LNCaP clone FGC (cell line): ENCODE results near the gene HDAC4.

ENCODE experiments used
- DNase-seq: peaks from one replicate; pipeline ENCODE4 v3.0.0-alpha.2; 2011; ENCODE audit warnings: low read depth
- H3K4me3 ChIP-seq: 2 replicates; pipeline ENCODE4 v1.5.1; 2011; ENCODE audit warnings: mild to moderate bottlenecking, low read depth, low read length, control low read depth
- CTCF ChIP-seq: IDR thresholded peaks from 2 replicates; pipeline ENCODE4 v1.5.1; 2012; ENCODE audit warnings: mild to moderate bottlenecking; ENCODE audit not compliant: control insufficient read depth, insufficient read depth; ENCODE audit errors: extremely low read depth

HDAC4 gene

GRCh38 chr2:239145601-239146000, 255.2 kb downstream of the HDAC4 start:
- DNase-seq, result no peak
- no peak for TF ChIP-seq CTCF
- H3K4me3 ChIP-seq, result no peak overlapping the region

- H3K4me3 ChIP-seq, result no peak overlapping the region
- TF ChIP-seq CTCF, result no peak
- DNase-seq, result no peak
These were observed 255.7 kb downstream of the HDAC4 start for GRCh38 chr2:239145106-239145505.

- DNase-seq, result no peak
- TF ChIP-seq CTCF, result no peak
- no peak overlapping the region for H3K4me3 ChIP-seq
These were observed 256.2 kb downstream of the HDAC4 start for GRCh38 chr2:239144713-239144999.

- H3K4me3 ChIP-seq, result no peak overlapping the region
- DNase-seq, result no peak
- peak; percentile 59 for TF ChIP-seq CTCF
These were observed 256.7 kb downstream of the HDAC4 start for GRCh38 chr2:239143858-239144712.

- no peak for DNase-seq
- H3K4me3 ChIP-seq, result no peak overlapping the region
- no peak for TF ChIP-seq CTCF
These were observed 258.0 kb downstream of the HDAC4 start for GRCh38 chr2:239142806-239143205.

GRCh38 chr2:239142296-239142695, 258.5 kb downstream of the HDAC4 start:
- H3K4me3 ChIP-seq, result no peak overlapping the region
- TF ChIP-seq CTCF, result no peak
- DNase-seq, result no peak

- no peak for TF ChIP-seq CTCF
- DNase-seq, result no peak
- H3K4me3 ChIP-seq, result no peak overlapping the region
These were observed 259.6 kb downstream of the HDAC4 start for GRCh38 chr2:239141021-239141760.
